Femur (tissue), 1 donor: ENCODE data around the gene FIBP.

ENCODE experiments used
- DNase-seq: peaks from one replicate; pipeline ENCODE4 v3.0.0-alpha.2; 2017

The FIBP gene

DNA sequence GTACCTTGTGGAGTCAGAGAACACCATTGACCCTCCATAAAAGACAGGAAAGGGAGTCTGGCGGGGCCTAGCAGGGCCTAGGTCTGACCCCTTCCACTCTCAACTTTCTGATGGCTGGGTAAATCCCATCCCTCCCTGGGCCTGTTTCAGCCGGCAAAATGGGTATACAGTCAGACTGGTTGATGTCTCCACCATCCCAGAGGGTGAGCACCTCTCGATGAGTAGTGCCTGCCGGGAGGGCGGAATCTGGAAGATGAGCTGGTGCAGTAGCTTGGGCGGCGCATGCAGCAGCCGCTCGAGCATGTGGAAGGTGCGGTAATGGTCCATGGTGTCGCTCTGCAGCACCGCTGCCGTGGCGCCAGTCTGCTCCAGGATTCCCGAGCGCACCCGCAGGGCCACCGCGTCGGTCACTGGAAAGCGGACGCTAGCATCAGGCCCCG, 528 bp downstream of the FIBP start:
- no peak for DNase-seq

DNA sequence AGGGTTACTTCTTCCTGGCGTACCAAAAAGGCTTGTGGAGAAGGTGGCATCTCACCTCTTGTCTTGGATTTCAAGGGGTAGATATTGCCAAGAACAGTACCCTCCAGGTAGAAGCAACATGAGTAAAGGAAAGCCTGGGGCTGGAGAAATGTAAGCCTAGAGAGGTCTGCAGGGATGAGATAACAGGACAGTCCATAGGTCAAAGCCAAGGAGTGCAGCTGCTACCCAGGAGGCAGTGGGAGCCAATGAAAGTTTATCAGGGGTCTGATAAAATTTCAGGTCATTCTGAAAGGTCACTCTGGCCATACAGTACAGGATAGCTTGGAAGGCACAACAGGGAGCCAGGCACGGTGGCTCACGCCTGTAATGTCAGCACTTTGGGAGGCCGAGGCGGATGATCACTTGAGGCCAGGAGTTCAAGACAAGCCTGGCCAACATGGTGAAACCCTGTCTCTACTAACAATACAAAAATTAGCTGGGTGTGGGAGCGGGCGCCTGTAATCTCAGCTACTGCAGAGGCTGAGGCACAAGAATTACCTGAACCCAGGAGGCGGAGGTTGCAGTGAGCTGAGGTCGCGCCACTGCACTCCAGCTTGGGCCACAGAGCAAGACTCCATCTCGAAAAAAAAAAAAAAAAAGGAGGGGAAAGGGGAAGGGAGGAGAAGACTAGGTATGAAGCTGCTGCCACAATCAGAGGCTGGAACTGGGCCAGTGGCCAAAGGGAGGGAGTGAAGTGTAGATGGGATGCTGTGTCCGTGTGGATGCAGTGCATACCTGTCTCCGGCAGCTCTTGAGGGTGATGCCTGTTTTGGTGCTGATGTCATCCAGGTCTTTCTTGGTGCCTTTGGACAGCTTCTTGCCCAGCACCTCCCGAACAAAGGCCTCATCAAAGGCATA, 1.2 kb downstream of the FIBP start:
- no peak for DNase-seq

- DNase-seq = no peak
Measured at GRCh38 chr11:65885808-65886536, 2.3 kb downstream of the FIBP start.

GRCh38 chr11:65885231-65885630, 3.0 kb downstream of the FIBP start:
- no peak for DNase-seq

DNA sequence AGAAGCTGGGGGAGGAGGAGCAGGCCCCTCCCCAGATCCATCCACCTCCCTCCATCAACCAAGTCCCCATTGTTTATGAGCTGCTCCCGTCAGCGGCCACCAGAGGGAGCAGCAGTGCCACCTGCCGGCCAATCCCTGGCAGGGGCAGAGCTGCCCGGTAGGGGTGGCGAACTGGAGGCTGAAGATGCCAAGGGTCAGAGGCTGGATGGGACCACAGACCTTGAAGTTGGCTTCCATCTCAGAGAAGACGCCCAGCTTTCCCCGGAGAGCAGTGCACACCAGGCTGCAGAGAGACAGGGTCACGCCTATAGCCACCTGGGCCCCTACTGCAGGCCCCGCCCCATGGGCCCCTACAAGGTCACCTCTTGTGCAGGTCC, 3.6 kb downstream of the FIBP start:
- DNase-seq = peak; percentile 84

DNA sequence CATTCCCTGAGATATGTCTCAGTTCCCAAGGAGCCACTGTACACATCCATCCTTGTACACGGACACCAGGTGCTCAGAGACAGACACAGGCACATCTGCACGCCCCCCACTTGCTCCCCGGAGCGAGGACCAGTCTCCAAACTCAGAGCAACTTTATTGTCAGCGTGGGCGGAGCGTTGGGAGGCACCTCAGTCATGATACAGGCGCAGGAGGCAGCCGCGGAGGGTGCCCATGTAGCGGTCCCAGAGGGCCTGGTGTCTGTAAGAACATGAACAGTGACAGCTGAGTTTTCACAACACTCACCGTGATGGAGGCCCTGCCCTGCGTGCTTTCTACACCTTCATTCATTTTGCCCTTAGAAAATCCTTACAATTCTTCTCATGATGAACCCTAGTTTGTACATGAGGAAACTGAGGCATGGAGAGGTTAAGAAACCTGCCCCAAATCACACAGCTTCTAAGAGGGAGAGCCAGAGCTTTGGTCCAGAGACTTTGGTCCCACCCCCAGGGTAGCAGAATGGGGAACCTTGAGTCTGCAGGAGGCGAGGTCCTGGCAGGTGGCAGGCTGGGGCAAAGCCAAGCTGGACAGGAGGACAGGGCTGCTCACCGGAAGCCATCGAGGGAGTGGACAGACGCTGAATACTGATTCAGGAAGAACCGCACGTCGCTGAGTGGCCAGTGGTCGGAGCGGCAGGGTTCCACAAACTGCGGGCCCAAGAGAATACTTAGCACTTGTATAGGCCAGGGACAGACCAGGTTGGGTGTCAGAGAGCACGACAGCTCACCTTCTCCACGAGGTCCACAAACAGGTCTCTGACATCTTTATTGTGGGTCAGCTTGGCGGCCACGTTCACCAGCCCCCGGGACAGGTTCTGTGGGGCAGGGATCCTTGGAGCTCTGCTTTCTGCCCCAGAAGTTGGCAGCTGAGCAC, 4.2 kb downstream of the FIBP start:
- no peak for DNase-seq

DNA sequence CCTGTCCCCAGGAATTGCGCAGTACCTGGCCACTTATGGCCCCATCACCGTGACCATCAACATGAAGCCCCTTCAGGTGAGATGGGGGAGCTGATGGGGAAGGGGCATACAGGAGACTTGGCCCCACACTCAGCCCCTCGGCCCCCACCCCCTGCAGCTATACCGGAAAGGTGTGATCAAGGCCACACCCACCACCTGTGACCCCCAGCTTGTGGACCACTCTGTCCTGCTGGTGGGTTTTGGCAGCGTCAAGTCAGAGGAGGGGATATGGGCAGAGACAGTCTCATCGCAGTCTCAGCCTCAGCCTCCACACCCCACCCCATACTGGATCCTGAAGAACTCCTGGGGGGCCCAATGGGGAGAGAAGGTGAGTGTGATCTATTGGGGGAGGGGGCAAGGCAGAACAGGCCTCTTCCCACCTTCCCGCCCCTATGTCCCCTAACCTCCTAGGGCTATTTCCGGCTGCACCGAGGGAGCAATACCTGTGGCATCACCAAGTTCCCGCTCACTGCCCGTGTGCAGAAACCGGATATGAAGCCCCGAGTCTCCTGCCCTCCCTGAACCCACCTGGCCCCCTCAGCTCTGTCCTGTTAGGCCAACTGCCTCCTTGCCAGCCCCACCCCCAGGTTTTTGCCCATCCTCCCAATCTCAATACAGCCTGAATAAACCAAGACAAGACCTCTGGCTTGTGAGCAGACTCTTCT, 5.1 kb downstream of the FIBP start:
- no peak for DNase-seq

GRCh38 chr11:65882120-65883057, 5.9 kb downstream of the FIBP start:
- no peak for DNase-seq

- DNase-seq = no peak
Measured at GRCh38 chr11:65880844-65881421, 7.3 kb downstream of the FIBP start.

- no peak for DNase-seq
Measured at GRCh38 chr11:65880027-65880426, 8.2 kb downstream of the FIBP start.

- DNase-seq = no peak
Measured at GRCh38 chr11:65879617-65880016, 8.7 kb downstream of the FIBP start, which contains the start of gene CTSW. Gene CTSW, plus strand, starts transcription at chr11:65879837. Its CDS starts 18 bp downstream, at chr11:65879855.

DNA sequence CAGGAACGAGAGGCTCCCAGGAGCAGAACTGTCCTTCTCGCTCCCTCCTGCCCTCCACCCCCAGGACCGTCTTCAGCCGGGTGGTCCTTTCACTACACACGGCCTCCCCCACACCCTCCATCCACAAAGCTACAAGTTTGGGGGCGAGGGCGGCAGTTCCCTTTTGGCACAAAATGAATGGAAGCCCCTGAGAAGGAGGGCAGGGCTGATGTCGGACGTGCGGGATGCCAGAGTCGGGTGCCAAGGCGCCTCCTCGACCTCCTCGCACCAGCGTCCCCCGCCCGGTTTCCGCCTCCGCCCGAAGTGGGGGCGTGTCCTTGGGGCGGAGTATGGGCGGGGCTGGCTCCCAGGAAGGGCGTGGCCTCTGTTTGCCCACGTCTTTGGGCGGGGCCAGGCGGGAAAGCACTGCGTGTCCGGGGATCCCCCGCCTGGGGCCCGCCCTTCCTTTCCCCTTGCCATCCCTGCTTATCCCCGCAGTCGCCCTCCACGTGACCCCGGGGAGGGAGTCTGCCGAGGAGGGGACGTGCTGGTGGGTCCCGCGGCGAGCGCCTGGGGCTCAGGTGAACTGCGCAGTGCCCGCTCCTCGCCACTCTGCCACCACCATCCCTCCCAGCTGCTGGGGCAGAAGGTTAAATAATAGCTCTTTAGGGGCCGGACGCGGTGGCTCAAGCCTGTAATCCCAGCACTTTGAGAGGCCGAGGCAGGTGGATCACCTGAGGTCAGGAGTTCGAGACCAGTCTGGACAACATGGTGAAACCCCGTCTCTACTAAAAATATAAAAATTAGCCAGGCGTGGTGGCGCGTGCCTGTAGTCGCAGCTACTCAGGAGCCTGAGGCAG, 14.7 kb downstream of the FIBP start:
- peak; percentile 96 for DNase-seq

DNA sequence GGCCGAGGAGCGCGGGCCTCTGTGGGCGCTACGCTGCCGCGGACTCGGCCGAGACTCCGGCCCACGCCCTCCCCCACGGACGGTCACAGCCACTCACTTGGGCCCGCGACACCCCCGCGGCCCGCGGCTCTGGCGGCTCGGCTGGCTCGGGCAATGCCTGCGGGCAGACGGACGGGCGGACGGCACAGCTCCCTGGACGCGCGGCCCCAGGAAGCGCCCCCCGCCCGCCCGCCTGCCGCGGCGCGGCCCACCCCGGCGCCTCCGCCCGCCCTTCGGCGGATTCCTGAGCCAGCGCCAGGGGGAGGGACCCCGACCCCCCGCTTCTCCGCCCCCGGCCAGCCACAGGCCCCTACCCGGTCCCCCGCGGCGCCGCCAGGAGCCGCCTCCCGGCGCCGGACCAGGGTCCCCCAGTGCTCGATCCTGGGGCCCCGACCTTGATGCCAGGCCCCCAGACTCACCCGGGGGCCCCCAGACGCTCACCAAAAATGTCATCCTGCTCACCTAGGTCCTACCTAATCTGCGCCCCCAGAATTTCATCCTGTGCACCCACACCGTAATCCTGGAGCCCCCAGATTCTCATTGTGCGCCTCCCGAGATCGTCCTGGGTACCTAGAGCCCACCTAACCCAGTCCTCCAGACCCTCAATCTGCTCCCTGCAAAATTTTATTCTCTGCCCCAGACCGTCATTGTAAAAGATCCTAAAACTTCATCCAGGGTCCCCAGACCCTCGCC, 15.5 kb downstream of the FIBP start, which contains the start of gene EFEMP2:
Gene EFEMP2 (minus strand): TSS at position 215 of the 732 bp plus-strand sequence. CDS start 446 bp downstream, outside the sequence.
- DNase-seq = peak; percentile 86

- no peak for DNase-seq
Measured at GRCh38 chr11:65871811-65872548, 16.3 kb downstream of the FIBP start.

DNA sequence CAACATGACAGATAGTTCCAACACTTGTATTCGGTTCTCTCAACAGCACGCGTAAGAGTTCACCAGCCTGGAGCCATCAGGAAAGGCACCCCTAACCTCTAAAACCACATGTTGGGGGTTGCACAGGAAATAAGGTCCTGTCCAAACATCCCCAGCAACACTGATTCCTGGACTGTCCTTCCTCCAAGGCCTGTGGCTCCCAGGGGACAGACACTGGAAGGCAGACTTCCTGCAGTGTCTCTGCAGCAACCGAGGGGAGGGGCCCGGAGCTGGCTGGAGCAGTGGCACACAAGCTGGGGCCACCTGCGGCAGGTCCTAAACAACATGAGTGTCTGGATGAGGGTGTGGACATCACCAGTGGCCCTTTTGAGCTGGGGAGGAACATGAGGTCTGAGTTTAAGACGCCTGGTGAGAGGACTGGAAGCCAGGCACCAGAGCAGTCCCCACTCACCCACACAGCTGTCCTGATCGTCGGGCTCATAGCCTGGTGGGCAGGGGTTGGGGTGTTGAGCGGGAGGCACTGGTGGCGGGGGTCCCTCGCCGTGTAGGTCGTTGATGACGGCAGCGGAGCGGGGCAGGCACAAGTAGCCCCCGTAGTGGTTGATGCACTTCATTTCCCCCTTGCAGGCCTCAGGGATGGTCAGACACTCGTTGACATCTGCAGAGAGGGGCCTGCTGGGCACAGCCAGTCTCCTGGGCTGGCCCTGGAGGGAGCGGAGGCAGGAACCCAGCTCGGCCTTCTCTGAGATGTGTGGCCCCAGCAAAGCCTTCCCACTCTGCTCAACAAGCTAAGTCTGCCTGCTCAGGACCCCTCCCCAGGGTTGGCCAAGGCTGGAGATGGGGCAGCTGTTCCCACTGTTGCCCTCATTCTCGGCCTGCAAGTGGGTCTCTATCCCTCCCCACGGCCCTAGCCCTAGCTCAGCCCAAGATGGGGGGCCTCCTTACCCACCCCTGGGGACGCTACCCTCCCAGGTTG, 17.3 kb downstream of the FIBP start:
- DNase-seq = peak; percentile 69

DNA sequence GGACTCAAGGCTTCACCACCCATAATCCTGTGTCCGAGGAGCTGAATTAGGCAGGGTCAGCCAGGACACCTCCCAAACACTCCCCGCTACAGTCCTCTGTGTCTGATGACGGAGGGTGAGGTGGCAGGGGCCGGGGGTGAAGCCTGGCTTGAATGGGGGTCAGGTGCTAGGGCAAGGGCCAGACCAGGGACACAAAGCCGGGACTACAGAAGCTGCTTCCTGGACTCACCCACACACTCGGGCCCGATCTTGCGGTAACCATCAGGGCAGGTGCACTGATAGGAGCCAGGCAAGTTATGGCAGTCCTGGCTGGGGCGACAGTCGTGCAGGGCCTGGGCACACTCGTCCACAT, 18.0 kb downstream of the FIBP start:
- DNase-seq = no peak
